22Rv1 (cell line): ENCODE measurements around the gene NRCAM.

Experiments
- H3K27ac ChIP-seq: fragments of 450-650 bp; 2 replicates; pipeline ENCODE4 v1.5.1; 2017
- ZFX ChIP-seq: fragments of 450-650 bp; IDR thresholded peaks from 2 replicates; pipeline ENCODE4 v1.6.1; 2017; ENCODE audit warnings: antibody characterized with exemption, borderline replicate concordance
- TF ChIP-seq, protein P1 (sequence below): fragments of 450-650 bp; IDR thresholded peaks from 2 replicates; pipeline ENCODE4 v1.5.1; 2017; ENCODE audit warnings: mild to moderate bottlenecking

NRCAM gene

DNA sequence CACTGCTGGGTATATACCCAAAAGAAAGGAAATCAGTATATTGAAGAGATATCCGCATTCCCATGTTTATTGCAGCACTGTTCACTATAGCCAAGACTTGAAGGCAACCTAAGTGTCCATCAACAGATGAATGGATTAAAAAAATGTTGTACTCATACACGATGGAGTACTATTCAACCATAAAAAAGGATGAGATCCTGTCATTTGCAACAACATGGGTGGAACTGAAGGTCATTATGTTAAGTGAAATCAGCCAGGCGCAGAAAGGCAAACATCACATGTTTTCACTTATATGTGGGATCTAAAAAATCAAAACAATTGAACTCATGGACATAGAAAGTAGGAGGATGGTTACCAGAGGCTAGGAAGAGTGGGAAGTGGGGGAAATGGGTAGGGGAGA, 19.3 kb downstream of the NRCAM start:
- TF ChIP-seq ZFX, result no peak
- TF ChIP-seq, protein P1, sequence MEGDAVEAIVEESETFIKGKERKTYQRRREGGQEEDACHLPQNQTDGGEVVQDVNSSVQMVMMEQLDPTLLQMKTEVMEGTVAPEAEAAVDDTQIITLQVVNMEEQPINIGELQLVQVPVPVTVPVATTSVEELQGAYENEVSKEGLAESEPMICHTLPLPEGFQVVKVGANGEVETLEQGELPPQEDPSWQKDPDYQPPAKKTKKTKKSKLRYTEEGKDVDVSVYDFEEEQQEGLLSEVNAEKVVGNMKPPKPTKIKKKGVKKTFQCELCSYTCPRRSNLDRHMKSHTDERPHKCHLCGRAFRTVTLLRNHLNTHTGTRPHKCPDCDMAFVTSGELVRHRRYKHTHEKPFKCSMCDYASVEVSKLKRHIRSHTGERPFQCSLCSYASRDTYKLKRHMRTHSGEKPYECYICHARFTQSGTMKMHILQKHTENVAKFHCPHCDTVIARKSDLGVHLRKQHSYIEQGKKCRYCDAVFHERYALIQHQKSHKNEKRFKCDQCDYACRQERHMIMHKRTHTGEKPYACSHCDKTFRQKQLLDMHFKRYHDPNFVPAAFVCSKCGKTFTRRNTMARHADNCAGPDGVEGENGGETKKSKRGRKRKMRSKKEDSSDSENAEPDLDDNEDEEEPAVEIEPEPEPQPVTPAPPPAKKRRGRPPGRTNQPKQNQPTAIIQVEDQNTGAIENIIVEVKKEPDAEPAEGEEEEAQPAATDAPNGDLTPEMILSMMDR, result no peak
- H3K27ac ChIP-seq, result no peak overlapping the region

DNA sequence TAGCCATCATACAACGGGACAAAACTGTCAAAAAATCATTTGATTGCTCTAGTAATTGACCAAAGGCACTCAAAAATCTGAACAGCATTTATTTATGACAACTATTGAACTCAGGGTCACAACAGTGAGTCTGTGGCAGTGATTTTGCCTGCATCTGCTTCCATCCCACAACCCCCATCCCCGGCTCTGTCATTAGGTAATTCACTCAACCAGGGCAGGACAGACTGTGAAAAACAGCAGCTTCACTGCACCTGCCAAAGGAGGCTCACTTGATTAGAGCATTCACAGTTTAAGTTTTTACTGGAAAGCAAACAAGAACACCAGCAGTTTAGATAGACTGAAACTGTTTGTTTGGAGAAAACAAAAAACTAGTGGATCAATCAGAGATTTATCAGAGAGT, 22.2 kb downstream of the NRCAM start:
- no peak for TF ChIP-seq ZFX
- TF ChIP-seq, protein P1, result no peak
- no peak overlapping the region for H3K27ac ChIP-seq

DNA sequence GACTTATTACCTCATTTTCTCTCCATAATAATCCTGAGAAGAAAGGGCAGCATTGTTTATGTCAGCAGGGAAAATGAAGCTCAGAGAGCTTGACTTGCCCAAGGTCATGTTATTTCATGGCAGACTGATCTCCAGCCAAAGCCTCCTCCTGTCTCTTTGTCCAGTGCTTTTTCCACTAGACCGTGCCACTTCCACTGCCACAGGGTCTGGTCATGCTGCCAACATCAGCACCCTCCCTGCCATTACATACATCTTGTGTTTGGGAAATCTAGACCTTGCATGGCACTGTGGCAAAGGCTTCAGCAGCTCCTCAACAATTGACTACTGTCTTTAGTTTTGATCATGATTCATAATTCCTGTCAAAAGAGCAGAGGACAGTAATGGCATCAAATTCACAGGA, 25.1 kb downstream of the NRCAM start:
- no peak overlapping the region for H3K27ac ChIP-seq
- TF ChIP-seq, protein P1, result no peak
- no peak for TF ChIP-seq ZFX

DNA sequence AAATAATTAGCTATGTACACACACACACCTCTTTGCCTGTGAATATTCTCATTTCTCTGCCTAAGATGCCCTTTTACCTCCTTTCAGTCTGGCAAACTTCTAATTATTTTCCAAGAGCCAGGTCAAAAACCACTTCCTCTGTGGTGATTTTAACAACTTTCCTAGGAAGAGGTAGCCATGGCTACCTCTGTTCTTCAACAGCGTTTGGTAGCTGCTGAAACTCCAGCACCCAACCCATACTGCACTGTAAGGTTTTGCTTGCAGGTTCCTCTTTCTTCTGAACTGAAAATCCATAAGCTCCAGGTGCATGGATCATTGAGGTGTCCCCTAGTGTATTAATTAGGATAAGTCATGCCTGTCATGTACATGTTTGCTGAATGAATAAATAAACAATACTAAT, 25.6 kb downstream of the NRCAM start:
- H3K27ac ChIP-seq, result no peak overlapping the region
- no peak for TF ChIP-seq ZFX
- TF ChIP-seq, protein P1, result no peak

DNA sequence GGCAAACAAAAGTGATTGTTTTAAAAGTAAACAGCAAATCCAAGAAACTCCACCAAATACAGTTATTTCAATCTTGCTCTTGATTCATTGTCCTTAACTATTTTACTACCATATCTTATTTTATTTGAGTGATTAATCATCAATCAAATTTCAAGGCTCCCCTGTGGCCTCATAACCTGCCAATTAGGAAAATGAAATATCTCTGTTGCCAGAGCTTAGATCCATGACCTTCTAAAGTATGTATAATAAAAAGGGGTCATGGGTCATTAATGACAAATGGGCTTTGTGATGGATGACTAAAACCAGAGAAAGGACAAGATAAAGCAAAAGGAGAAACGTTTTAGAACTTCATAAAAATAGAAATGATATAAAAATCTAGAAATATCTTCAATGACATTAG, 28.5 kb downstream of the NRCAM start:
- H3K27ac ChIP-seq, result no peak overlapping the region
- TF ChIP-seq, protein P1, result no peak
- no peak for TF ChIP-seq ZFX

DNA sequence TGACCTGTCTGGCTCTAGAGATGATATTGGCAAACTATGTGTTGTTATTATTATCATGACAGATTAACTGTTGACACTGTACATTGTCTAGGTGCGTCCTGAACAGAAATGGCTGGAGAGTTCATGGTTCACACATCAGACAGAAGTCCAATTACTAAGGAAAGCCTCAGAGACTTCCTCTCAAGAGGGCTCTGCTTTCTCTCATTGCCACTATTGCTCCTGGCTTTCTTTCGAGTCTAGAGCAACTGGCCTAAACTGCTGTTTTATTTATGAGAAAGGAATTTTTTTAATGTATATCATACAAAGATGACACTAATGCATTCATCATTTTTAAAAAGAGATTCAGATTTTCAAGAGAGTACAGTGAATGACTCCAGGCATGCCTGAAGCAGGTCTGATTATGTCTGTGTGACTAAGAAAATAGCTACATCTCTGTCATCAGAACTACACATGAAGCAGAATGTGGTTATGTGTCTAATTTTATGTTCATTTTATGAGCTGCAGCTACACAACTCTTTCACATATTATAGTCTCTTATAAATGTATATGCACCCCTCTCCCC, 30.4 kb downstream of the NRCAM start:
- TF ChIP-seq ZFX, result no peak
- TF ChIP-seq, protein P1, result no peak
- H3K27ac ChIP-seq, result no peak overlapping the region

DNA sequence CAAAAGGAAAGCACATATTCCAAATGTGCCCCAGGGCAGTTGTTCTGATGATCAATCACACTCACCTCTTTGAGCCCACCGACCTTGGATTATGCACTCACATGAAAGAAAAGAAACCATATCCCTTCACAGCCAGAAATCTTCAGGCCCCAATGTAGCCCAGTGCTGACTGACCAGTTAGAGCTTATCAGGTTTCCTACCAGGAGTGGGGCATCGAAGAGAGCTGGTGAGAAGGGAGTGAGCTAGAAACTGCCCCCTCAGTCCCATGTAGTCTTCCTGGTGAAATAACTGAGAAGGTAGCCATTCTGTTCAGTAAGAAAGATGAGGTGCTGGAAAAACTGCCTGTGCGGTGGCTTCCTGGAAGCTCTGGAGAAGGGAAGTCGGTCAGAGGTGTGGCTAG, 32.2 kb downstream of the NRCAM start:
- TF ChIP-seq ZFX, result no peak
- TF ChIP-seq, protein P1, result no peak
- H3K27ac ChIP-seq, result no peak overlapping the region
